Renal pelvis (tissue), 4 donors: ENCODE data around the gene MRPS34. TPM values are rescaled to one million over a fixed set of nuclear protein-coding genes. Genes with fewer than 3 reads are reported as not detected.

ENCODE experiments used
- DNase-seq: peaks from one replicate; pipeline ENCODE4 v3.0.0-alpha.2; 2013
- polyA plus RNA-seq, 3 donors: library from polyadenylated mRNA; unstranded; fragments of 120-200 nt; gene quantifications; one replicate each; pipeline ENCODE4 v1.2.1, GENCODE V29; 2013; ENCODE audit not compliant: insufficient read length in 3 of 3

Gene MRPS34
- polyA plus RNA-seq, 3 donors = 71.9 to 98.1 (median 83.5) TPM

- DNase-seq = no peak
Measured at GRCh38 chr16:1773703-1774447, 941 bp upstream of the MRPS34 start.

GRCh38 chr16:1772362-1772907, 499 bp downstream of the MRPS34 start, which contains the start of gene EME2:
TSS of gene EME2 (plus strand) at chr16:1772810. CDS start at chr16:1773228, 418 bp downstream.
- DNase-seq = no peak

GRCh38 chr16:1771864-1772361, 1.0 kb downstream of the MRPS34 start:
- no peak for DNase-seq

- no peak for DNase-seq
Measured at GRCh38 chr16:1771188-1771863, 1.6 kb downstream of the MRPS34 start, which contains the start of gene NME3. TSS of gene NME3 (minus strand) at chr16:1771543. CDS start at chr16:1771534, 9 bp downstream.

GRCh38 chr16:1770328-1771187, 2.4 kb downstream of the MRPS34 start:
- DNase-seq = no peak

- DNase-seq = no peak
Measured at GRCh38 chr16:1769402-1770300, 3.3 kb downstream of the MRPS34 start.

- DNase-seq = no peak
Measured at GRCh38 chr16:1768767-1769401, 4.0 kb downstream of the MRPS34 start.

GRCh38 chr16:1768061-1768766, 4.7 kb downstream of the MRPS34 start:
- no peak for DNase-seq

- DNase-seq = no peak
Measured at GRCh38 chr16:1767116-1767994, 5.6 kb downstream of the MRPS34 start.

- no peak for DNase-seq
Measured at GRCh38 chr16:1766701-1767100, 6.2 kb downstream of the MRPS34 start.

- DNase-seq = no peak
Measured at GRCh38 chr16:1766231-1766630, 6.7 kb downstream of the MRPS34 start.

GRCh38 chr16:1765826-1766225, 7.1 kb downstream of the MRPS34 start:
- no peak for DNase-seq

- no peak for DNase-seq
Measured at GRCh38 chr16:1764971-1765370, 8.0 kb downstream of the MRPS34 start.

GRCh38 chr16:1763521-1764511, 9.1 kb downstream of the MRPS34 start:
- DNase-seq = no peak

GRCh38 chr16:1762879-1763520, 9.9 kb downstream of the MRPS34 start:
- no peak for DNase-seq

GRCh38 chr16:1762196-1762878, 10.6 kb downstream of the MRPS34 start:
- no peak for DNase-seq
